ENCODE measurements around the gene LIPI. TPM values are rescaled to one million over a fixed set of nuclear protein-coding genes. Genes with fewer than 3 reads are reported as not detected.

Gene LIPI
- total and polyA plus RNA-seq, 10 of the 15 experiments (the other 5 are each of a cell fraction or from before 2014, with no cell fraction given) = 0.05 to 0.32 (median 0.10) TPM; not detected in 5

DNA sequence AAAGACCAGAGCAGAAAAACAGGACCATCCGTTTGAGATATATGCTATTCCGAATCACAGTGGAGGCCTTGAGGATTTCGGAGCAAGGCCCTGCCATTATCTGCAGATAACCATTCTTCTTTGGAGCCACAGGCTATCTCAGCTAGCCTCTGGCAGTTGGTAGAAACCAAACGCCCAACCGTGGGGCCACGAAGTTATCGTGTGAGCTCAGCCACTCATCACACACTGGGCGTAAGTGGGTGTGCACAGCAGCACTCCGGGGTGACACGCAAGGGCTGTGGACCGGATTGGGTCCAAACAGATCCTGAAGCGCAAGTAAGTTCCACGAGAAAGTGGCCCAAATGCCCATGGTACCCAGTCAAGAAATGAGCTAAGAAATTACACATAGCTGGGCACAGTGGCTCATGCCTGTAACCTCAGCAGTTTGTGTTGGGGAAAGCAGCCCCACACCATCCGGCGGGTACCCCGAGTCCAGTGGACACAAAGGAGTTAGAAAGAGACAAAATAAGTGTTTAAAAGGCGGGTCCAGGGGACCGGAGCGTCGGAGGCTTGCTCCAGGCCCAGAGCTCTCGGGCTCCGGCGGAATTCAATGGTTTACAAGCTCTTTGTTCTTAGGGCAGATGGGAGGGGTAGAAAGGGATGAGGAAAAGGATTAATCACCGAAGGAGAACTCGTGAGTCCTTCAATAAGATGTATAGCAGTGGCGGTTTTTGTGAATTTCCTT, 130.6 kb downstream of the LIPI start (continued):
- no peak for TF ChIP-seq CUX1 (IDR thresholded peaks at IDR 0.05; ENCODE audit: insufficient replicate concordance, low read depth, low read length)
- TF ChIP-seq NBN (IDR thresholded peaks at IDR 0.05) = no peak
- TF ChIP-seq POLR2AphosphoS5 (IDR thresholded peaks at IDR 0.05; ENCODE audit: low read length) = no peak
- TF ChIP-seq MYC (IDR thresholded peaks at IDR 0.05; ENCODE audit: insufficient read depth, insufficient read length, insufficient replicate concordance, low read length, severe bottlenecking) = no peak
- TF ChIP-seq, protein P1, sequence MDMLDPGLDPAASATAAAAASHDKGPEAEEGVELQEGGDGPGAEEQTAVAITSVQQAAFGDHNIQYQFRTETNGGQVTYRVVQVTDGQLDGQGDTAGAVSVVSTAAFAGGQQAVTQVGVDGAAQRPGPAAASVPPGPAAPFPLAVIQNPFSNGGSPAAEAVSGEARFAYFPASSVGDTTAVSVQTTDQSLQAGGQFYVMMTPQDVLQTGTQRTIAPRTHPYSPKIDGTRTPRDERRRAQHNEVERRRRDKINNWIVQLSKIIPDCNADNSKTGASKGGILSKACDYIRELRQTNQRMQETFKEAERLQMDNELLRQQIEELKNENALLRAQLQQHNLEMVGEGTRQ (IDR thresholded peaks at IDR 0.05; ENCODE audit: borderline replicate concordance, low read depth, low read length) = no peak
- no peak for TF ChIP-seq BRCA1 (IDR thresholded peaks at IDR 0.05; ENCODE audit: low read depth, low read length)
- no peak for TF ChIP-seq NFYB (IDR thresholded peaks at IDR 0.05; ENCODE audit: insufficient read depth, low read depth, low read length)
